Measurements from ENCODE around the gene SH3GLB2. TPM values are rescaled to one million over a fixed set of nuclear protein-coding genes. Genes with fewer than 3 reads are reported as not detected.
A peak's percentile ranks its signal among the peaks of the same experiment; 100 is the strongest.

SH3GLB2 gene
- total RNA-seq, 1 experiment from 2014 or later: 44.1 TPM

DNA sequence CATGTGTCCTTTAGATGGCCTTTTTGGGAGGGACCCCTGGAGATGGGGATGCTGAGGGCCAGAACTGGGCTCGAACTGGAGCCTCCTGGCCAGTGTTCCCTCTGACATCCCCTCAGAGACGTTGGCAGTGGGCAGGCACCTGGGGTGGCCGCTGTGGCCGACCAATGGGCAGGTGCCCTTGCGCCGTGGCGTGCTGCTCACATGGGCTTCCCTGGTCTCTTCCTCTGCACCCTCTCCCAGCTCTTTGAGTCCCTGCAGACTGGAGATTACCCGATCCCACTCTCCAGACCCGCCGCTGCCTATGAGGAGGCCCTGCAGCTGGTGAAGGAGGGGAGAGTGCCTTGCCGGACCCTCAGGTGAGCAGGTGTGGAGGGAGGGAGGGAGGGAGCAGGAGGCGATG, 32.9 kb upstream of the SH3GLB2 start:
- Histone ChIP-seq H3K4me2 (ENCODE audit: low read length) (no peak overlapping the region), H3K79me2 (ENCODE audit: low read length) (no peaks in the 10 kb centered on the region), H4K20me1 (ENCODE audit: low read length) (no peaks in the 10 kb centered on the region), H3K36me3 (ENCODE audit: low read depth, low read length) (no peaks in the 10 kb centered on the region), H3K4me1 (ENCODE audit: insufficient read depth, low read length) (peaks cover 13% of the 10 kb centered on the region), H3K4me3 (ENCODE audit: low read length) (no peak overlapping the region), H3K9me2 (replicated peaks; ENCODE audit: low read length) (no peaks in the 10 kb centered on the region), H3K9me3 (ENCODE audit: low read length) (no peaks in the 10 kb centered on the region), H3K27ac (ENCODE audit: low read length) (no peak overlapping the region), H3K9ac (ENCODE audit: low read length) (no peak overlapping the region), H3F3A (ENCODE audit: low read length, unreplicated experiment) (no peaks in the 10 kb centered on the region), H3K27me3 (ENCODE audit: low read length) (no peaks in the 10 kb centered on the region), H2AFZ (ENCODE audit: low read length) (no peak overlapping the region)
- POLR2A ChIA-PET (ENCODE audit: unreplicated experiment): no interaction called here
- DNase-seq (no peak), ATAC-seq (no peak)
- intact Hi-C loops (cut with micrococcal nuclease): no loop called here
- TF ChIP-seq, protein P1, sequence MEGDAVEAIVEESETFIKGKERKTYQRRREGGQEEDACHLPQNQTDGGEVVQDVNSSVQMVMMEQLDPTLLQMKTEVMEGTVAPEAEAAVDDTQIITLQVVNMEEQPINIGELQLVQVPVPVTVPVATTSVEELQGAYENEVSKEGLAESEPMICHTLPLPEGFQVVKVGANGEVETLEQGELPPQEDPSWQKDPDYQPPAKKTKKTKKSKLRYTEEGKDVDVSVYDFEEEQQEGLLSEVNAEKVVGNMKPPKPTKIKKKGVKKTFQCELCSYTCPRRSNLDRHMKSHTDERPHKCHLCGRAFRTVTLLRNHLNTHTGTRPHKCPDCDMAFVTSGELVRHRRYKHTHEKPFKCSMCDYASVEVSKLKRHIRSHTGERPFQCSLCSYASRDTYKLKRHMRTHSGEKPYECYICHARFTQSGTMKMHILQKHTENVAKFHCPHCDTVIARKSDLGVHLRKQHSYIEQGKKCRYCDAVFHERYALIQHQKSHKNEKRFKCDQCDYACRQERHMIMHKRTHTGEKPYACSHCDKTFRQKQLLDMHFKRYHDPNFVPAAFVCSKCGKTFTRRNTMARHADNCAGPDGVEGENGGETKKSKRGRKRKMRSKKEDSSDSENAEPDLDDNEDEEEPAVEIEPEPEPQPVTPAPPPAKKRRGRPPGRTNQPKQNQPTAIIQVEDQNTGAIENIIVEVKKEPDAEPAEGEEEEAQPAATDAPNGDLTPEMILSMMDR (conservative IDR thresholded peaks at IDR 0.05; ENCODE audit: low read depth, low read length): no peak
- no peak for TF ChIP-seq EZH2phosphoT487 (IDR thresholded peaks at IDR 0.05; ENCODE audit: borderline replicate concordance, low read length)
- TF ChIP-seq EZH2 (IDR thresholded peaks at IDR 0.05; ENCODE audit: low read length, unreplicated experiment): no peak
- BruUV-seq (replicated peaks): no TSS peak
- CTCF ChIA-PET: interaction anchor here (0.6 kb wide), 1 partner anchor 12 kb away, joined by 6 read pairs; no protein-coding TSS in a partner anchor

DNA sequence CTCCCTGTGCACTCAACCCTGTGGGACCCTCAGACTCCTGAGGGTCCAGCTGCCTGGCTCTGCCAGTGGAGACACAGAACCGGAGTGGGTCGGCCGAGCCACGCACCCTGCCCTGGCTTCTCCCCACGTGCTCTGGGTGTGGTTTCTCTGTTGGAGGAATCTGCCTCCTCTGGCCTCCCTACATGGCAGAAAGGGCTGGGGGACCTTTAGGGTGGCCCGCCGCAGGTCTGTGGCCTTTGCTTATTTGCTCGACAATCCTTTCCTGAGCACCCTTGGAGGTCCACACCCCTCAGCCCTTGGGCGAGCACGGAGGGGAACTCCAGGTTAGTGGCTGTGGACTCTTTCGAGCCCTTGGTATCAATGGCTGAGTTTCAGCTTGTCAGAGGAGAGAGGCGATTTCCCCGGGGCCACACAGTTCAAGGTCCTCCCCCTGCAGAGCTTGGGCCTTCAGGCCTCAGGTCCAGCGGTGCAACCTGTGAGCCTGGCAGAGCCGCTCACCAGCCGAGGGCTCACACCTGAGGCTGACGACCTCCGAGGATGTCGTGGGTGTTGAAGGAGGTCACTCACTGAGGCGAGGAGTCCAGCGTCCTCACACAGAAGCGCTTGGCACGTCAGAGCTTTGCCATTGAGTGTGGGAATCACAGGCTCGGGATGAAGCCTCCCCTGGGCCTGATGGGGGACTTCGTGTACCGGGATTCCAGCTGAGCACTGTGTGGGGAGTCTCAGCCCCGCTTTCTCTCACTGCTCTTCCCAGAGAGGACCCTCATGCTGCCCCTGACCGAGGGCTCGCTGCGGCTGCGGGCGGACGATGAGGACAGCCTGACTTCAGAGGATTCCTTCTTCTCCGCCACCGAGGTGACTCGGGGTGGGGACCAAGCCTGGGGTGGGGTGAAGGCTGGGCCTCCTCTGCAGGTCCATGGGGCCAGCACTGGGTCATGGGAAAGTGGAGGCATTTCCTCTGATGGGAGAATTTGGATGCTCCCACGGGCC, 32.0 kb upstream of the SH3GLB2 start:
- Histone ChIP-seq H4K20me1 (ENCODE audit: low read length) (no peaks in the 10 kb centered on the region), H3K4me2 (ENCODE audit: low read length) (peak overlapping the region; percentile 53; the same call in 1 of the 2 replicates), H3K9ac (ENCODE audit: low read length) (no peak overlapping the region), H3K4me1 (ENCODE audit: insufficient read depth, low read length) (peaks cover 13% of the 10 kb centered on the region), H3K79me2 (ENCODE audit: low read length) (no peaks in the 10 kb centered on the region), H3K9me2 (replicated peaks; ENCODE audit: low read length) (no peaks in the 10 kb centered on the region), H3K9me3 (ENCODE audit: low read length) (no peaks in the 10 kb centered on the region), H3F3A (ENCODE audit: low read length, unreplicated experiment) (no peaks in the 10 kb centered on the region), H3K27me3 (ENCODE audit: low read length) (no peaks in the 10 kb centered on the region), H2AFZ (ENCODE audit: low read length) (no peak overlapping the region), H3K4me3 (ENCODE audit: low read length) (no peak overlapping the region), H3K36me3 (ENCODE audit: low read depth, low read length) (no peaks in the 10 kb centered on the region), H3K27ac (ENCODE audit: low read length) (peak overlapping the region; percentile 58; the same call in 1 of the 2 replicates)
- DNase-seq (no peak), ATAC-seq (no peak)
- TF ChIP-seq, protein P1 (conservative IDR thresholded peaks at IDR 0.05; ENCODE audit: low read depth, low read length): no peak
- no peak for TF ChIP-seq EZH2phosphoT487 (IDR thresholded peaks at IDR 0.05; ENCODE audit: borderline replicate concordance, low read length)
- TF ChIP-seq EZH2 (IDR thresholded peaks at IDR 0.05; ENCODE audit: low read length, unreplicated experiment): no peak
- CTCF ChIA-PET: no interaction called here
- POLR2A ChIA-PET (ENCODE audit: unreplicated experiment): no interaction called here
- intact Hi-C loops (cut with micrococcal nuclease): no loop called here
- BruUV-seq (replicated peaks): no TSS peak
